Measurements from ENCODE around the gene VAV3.

Gene VAV3

DNA sequence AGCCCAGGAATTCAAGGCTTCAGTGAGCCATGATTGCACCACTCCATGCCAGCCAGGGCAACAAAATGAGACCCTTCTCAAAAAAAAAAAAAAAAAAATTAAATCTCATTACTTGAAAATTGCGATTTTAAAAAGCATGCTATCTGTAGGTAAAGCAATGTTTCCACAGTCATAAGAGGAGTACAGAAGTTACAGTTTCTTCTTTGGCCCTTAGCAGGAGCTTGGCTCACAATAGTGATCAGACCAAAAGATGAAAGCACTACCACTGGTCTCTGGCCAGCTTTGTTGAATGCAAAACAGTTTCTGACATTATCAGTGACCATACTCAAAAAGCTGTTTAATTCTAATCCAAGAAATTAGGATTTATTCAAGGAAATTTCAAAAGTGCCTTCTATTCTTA, 31.2 kb downstream of the VAV3 start:
- H3K27ac ChIP-seq (replicated peaks), result no peak overlapping the region
- no peak for DNase-seq (ENCODE audit: low read depth in 1 of 2, low spot score in 1 of 2)
- TF ChIP-seq POLR2AphosphoS5 (IDR thresholded peaks at IDR 0.05; ENCODE audit: low read depth) (no peak), SPI1 (IDR thresholded peaks at IDR 0.05; ENCODE audit: borderline replicate concordance, low read depth) (no peak), GABPA (IDR thresholded peaks at IDR 0.05; ENCODE audit: low read depth) (no peak)
- TF ChIP-seq, protein P1, sequence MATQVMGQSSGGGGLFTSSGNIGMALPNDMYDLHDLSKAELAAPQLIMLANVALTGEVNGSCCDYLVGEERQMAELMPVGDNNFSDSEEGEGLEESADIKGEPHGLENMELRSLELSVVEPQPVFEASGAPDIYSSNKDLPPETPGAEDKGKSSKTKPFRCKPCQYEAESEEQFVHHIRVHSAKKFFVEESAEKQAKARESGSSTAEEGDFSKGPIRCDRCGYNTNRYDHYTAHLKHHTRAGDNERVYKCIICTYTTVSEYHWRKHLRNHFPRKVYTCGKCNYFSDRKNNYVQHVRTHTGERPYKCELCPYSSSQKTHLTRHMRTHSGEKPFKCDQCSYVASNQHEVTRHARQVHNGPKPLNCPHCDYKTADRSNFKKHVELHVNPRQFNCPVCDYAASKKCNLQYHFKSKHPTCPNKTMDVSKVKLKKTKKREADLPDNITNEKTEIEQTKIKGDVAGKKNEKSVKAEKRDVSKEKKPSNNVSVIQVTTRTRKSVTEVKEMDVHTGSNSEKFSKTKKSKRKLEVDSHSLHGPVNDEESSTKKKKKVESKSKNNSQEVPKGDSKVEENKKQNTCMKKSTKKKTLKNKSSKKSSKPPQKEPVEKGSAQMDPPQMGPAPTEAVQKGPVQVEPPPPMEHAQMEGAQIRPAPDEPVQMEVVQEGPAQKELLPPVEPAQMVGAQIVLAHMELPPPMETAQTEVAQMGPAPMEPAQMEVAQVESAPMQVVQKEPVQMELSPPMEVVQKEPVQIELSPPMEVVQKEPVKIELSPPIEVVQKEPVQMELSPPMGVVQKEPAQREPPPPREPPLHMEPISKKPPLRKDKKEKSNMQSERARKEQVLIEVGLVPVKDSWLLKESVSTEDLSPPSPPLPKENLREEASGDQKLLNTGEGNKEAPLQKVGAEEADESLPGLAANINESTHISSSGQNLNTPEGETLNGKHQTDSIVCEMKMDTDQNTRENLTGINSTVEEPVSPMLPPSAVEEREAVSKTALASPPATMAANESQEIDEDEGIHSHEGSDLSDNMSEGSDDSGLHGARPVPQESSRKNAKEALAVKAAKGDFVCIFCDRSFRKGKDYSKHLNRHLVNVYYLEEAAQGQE (IDR thresholded peaks at IDR 0.05; ENCODE audit: insufficient replicate concordance, low read depth), result no peak
- TF ChIP-seq, protein P2, sequence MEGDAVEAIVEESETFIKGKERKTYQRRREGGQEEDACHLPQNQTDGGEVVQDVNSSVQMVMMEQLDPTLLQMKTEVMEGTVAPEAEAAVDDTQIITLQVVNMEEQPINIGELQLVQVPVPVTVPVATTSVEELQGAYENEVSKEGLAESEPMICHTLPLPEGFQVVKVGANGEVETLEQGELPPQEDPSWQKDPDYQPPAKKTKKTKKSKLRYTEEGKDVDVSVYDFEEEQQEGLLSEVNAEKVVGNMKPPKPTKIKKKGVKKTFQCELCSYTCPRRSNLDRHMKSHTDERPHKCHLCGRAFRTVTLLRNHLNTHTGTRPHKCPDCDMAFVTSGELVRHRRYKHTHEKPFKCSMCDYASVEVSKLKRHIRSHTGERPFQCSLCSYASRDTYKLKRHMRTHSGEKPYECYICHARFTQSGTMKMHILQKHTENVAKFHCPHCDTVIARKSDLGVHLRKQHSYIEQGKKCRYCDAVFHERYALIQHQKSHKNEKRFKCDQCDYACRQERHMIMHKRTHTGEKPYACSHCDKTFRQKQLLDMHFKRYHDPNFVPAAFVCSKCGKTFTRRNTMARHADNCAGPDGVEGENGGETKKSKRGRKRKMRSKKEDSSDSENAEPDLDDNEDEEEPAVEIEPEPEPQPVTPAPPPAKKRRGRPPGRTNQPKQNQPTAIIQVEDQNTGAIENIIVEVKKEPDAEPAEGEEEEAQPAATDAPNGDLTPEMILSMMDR (IDR thresholded peaks at IDR 0.05; ENCODE audit: insufficient read depth, low read length), result no peak
- no peak overlapping the region for H3K4me3 ChIP-seq (replicated peaks; ENCODE audit: insufficient read depth, low read length)
- no peaks in the 10 kb centered on the region for H3K27me3 ChIP-seq (ENCODE audit: insufficient read depth, poor library complexity, severe bottlenecking)

DNA sequence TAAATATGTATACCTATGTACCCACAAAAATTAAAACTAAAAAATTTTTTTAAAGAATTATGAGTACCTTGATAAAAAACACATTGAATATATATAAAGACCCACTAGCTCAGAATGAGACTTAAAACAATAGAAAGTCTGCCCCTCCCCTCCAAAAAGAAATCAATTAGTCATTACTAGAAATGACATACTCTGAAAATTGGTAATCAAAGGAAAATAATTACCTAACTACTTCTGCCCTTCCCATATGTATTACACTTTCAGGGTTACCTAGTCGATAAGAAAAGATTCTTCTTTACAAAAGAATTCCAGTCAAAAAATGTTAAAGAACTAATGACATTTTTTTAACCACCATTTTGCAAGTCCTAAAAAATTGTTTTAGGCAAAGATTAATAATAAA, 34.7 kb downstream of the VAV3 start:
- Histone ChIP-seq H3K27me3 (ENCODE audit: insufficient read depth, poor library complexity, severe bottlenecking) (no peaks in the 10 kb centered on the region), H3K27ac (replicated peaks) (no peak overlapping the region), H3K4me3 (replicated peaks; ENCODE audit: insufficient read depth, low read length) (no peak overlapping the region)
- TF ChIP-seq, protein P1 (IDR thresholded peaks at IDR 0.05; ENCODE audit: insufficient replicate concordance, low read depth), result no peak
- TF ChIP-seq, protein P2 (IDR thresholded peaks at IDR 0.05; ENCODE audit: insufficient read depth, low read length), result no peak
- TF ChIP-seq POLR2AphosphoS5 (IDR thresholded peaks at IDR 0.05; ENCODE audit: low read depth) (no peak), GABPA (IDR thresholded peaks at IDR 0.05; ENCODE audit: low read depth) (no peak), SPI1 (IDR thresholded peaks at IDR 0.05; ENCODE audit: borderline replicate concordance, low read depth) (no peak)
- DNase-seq (ENCODE audit: low read depth in 1 of 2, low spot score in 1 of 2), result no peak

DNA sequence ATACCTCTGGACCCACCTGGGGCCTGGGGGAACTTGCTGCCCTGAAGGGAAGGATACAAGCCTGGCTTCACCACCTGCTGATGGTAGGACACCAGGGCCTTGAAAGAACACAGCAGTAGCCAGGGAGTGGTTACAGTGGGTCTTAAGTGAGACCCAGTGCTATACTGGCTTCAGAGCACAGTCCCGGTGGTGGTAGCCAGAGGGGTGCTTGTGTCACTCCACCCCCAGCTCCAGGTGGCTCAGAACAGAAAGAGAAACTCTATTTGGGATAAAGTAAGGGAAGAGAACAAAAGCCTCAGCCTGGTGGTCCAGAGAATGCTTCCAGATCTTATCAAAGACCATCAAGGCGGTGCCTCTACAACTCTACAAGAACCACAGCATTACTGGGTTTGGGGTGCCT, 37.2 kb downstream of the VAV3 start:
- DNase-seq (ENCODE audit: low read depth in 1 of 2, low spot score in 1 of 2), result no peak
- TF ChIP-seq GABPA (IDR thresholded peaks at IDR 0.05; ENCODE audit: low read depth) (no peak), POLR2AphosphoS5 (IDR thresholded peaks at IDR 0.05; ENCODE audit: low read depth) (no peak)
- TF ChIP-seq, protein P1 (IDR thresholded peaks at IDR 0.05; ENCODE audit: insufficient replicate concordance, low read depth), result no peak
- TF ChIP-seq, protein P2 (IDR thresholded peaks at IDR 0.05; ENCODE audit: insufficient read depth, low read length), result no peak
- Histone ChIP-seq H3K4me3 (replicated peaks; ENCODE audit: insufficient read depth, low read length) (no peak overlapping the region), H3K27ac (replicated peaks) (no peak overlapping the region), H3K27me3 (ENCODE audit: insufficient read depth, poor library complexity, severe bottlenecking) (no peaks in the 10 kb centered on the region)
